Astrocyte of the hippocampus (primary cell): Measurements from ENCODE around the gene DHRS7B.
A peak's percentile ranks its signal among the peaks of the same experiment; 100 is the strongest.
"Not testable (repeated sequence)": the region's sequence is repeated elsewhere in the genome, so short reads cannot be mapped to it uniquely, and the experiment has no call there.

Experiments used
- DNase-seq: peaks from one replicate; pipeline ENCODE4 v3.0.0; 2011; ENCODE audit warnings: low read depth, low spot score

DHRS7B gene

GRCh38 chr17:21177401-21177800 is 50.6 kb downstream of the DHRS7B start:
- DNase-seq, result no peak

GRCh38 chr17:21177854-21178600 is 51.3 kb downstream of the DHRS7B start:
- no peak for DNase-seq

GRCh38 chr17:21183468-21183867 is 56.7 kb downstream of the DHRS7B start:
- no peak for DNase-seq

DNA sequence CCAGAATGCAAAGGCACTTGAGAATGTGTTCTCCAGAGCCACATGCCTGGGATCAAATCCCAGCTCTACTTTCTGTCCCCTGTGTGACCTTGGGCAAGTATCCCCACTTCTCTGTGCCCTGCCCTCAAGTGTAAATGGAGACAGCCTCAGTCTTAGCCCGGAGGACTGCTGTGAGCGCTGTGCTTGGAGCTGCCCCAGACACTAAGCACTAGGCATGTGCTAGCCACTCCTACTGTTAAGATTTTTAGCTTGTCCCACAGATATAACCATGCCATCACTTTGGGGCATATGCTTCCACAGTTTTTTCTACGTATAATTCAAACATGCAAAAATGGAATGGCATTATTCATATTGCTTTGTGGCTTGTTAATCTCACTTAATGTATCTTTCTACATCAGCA is 57.8 kb downstream of the DHRS7B start:
- no peak for DNase-seq

DNA sequence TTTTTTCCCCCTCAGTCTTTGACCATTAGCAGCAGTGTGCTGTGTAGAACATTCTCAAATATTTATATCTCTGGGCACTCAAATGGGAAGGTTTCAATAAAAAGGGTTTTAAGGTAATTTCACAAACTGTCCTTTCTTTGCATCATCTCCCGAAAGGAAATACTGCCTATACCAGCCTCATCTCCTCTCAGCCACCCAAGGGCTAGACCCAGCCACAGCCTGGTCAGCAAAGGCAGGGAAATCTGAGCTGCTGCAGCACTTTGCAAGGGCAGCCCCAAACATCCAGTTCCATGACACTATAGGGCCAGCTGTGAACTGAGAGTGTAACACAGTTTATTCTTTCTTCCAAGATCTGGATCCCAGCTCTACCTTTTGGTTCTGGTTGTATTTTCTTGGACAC is 58.3 kb downstream of the DHRS7B start:
- DNase-seq, result no peak

- DNase-seq, result no peak
Observed at GRCh38 chr17:21186399-21187187, 59.8 kb downstream of the DHRS7B start.

DNA sequence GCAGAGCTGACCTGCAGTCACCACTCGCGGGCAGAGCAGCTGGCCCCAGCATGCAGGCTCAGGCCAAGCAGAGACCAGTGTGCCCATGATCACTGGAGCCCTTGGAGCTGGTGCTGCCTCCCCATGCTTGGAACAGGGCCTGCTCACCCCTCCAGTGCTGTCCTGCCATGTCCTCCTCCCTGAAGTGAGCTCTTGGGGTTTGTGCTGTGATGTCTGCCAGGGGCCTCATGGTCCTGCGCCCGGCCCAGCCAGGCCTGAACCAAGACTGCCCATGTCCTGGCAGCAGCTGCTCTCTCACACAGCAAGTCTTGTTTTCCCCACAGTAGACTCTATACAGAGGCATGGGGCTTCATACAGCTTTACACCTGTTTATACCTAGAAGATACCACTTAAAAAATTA is 62.6 kb downstream of the DHRS7B start:
- DNase-seq, result no peak

DNA sequence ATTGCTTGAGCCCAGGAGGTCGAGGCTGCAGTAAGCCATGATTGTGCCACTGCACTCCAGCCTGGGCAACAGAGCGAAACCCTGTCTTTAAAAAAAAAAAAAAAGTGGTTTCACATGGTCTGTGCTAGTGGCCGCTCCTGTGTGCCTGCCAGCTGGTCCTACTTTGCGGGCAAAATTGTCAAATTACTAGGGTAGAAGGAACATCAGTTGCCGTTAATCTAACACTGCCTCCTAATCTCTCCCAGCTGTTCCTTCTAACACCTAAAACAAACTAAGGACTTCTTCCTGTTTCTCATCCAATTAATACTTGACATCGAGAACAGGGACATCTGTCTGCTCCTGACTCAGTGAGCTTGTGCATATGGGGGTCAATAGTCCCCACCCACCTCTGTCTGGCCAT is 63.3 kb downstream of the DHRS7B start:
- DNase-seq, result no peak

DNA sequence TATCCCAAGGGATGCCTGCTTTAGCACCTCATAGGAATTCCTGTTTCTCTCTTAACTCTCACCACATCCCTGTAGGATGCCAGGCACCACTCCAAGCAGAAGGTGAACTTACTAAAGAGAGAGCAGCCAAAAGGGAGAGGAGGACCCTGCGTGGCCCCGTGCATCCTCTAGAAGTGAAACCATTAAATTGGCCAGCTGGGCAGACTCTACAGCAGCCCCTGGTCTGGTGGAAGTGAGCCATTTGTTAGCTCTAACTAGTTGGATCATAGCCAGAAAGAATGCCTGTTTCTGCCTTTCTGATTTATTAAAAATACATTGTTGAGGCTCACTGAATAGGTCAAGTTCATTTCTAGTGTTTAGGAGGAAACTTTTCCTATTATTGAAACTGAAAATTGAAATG is 64.9 kb downstream of the DHRS7B start:
- DNase-seq, result no peak

- DNase-seq, result not testable (repeated sequence)
Observed at GRCh38 chr17:21192414-21192813, 65.7 kb downstream of the DHRS7B start.

DNA sequence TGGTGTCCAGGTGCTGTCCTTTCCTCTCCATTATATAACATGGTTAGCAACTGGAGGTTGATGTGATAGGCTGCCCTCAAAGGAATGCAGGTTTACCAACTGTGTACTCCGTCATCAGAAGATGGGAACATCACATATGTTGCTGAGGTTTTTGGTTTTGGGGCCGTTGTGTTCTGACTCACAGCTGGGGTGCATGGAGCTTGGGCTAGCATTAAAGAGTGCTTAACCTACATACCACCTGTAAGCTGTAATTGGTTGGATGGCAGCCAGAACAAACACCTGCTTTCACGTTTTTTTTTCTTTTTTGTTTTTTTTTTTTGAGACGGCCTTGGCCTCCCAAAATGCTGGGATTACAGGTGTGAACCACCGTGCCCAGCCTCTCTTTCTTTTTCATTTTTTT is 66.3 kb downstream of the DHRS7B start:
- no peak for DNase-seq

- no peak for DNase-seq
Observed at GRCh38 chr17:21194226-21194625, 67.5 kb downstream of the DHRS7B start.

- no peak for DNase-seq
Observed at GRCh38 chr17:21194703-21195102, 67.9 kb downstream of the DHRS7B start.

GRCh38 chr17:21196126-21196525 is 69.4 kb downstream of the DHRS7B start:
- DNase-seq, result no peak

DNA sequence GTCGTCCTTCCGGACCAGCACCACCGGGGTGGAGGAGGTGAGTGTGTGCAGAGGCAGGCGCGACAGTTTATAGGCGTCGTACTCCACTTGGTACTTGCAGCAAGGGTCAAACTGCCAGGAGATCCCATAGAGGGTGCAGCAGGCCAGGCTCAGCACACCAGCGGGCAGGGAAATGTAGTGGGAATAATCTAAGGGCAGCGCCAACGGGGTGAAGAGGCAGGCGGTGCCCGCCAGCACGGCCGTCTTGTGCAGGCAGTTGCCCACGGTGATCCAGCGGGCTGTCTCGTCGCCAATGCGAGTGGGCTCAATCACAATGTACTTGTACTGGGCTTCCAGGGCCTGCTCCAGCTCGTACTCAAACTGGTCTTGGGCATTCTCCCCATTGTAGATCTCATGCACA is 71.6 kb downstream of the DHRS7B start:
- no peak for DNase-seq

DNA sequence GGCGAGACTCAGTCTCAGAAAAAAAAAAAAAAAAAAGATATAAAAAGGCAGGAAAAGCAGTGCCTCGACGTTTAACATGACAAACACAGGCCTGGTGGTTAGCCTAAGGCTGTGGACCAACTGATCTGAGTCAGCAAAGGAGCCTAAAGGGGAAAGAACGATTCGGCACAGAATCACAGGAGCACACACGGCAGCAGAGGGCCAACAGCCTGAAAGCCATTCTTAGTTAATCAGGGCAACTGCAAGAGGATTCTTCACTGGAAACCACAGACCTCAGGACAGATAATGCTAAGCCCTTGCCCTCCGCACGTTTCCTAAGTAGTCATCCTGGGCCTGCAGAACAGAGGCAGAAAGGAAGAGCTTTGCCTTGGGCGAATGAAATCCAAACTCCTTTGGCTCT is 72.5 kb downstream of the DHRS7B start:
- DNase-seq, result peak; percentile 62

DNA sequence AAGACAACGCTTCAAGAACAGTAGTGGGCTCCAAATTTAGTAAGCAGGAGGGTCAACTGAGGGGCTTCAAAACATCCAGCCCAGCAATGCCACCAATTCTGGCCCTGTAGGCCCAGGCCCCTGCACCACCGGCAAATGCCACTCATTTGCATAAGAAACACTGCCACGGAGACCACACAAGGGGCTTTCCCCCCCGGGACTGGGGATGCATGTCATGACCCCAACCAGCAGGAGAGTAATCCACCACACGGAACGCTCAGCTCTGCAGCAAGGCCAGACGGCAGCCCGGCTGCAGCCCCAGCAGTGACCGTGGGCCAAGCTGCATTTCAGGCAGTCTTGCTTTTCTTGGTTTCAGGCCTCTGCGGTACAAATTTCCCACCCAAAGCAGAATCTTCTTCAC is 73.1 kb downstream of the DHRS7B start:
- DNase-seq, result no peak

DNA sequence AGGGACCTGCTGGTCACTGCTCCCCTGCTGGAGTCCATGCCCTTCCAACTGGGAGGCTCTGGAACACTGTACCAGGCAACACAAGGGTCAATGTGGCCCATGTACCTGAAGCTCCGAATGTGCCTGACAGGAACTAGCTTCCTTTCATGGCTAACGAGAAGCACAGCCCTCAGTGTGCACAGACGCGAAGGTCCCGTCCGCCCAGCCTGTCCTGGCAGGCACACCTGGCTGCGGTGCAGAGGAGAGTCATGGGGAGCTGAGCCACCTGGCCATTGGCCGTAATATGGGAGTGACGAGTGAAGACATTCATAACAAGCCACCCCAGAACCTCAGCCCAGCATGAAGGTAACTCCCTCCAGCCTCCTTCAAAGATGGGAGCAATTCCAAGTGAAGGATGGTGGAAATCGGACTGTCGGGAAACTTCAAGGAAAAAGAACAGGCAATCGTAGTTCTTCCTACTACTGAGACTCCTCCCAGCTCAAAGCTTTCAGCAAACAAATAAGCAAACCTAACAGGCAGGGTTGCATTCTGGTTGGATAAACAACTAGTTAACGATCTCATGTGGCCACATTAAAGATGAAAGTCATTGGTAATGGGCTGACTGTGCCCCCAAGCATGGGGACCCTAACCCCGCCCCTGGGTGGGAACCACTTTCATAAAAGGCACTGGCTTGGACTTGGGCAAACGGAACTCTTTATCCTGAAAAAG is 74.0 kb downstream of the DHRS7B start:
- DNase-seq, result no peak

DNA sequence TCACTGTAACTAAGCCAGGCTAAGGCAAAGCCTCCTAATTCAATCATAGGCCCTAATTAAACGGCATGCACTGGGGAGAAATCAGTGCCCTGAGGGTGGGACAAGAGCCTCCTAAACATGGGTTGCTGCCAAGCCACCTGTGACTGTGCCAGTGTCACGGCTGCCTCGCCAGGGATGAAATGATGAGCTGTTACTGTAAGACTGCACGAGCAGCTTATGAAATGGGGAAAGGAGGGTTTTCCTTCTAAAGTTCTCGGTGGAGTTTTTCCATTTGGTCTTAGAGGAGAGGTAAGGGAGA is 74.5 kb downstream of the DHRS7B start:
- DNase-seq, result peak; percentile 28

DNA sequence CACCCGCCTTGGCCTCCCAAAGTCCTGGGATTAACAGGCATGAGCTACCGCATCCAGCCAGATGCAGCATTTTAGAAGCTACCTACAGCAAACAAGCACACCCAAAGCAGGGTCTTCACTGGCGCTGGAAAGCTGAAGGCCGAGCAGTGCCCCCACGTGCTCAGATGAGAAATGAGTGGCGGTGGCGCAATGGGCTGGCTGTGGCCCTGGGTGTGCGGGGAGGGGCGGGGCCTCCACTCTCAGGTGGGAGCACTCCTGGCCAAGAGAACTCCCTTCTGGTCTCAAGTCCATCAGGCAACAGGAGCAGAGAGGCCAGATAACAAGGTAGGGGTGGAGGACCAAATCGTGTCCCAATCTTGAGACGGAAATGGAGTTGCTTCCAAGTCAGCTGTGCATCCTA is 75.1 kb downstream of the DHRS7B start:
- no peak for DNase-seq

DNA sequence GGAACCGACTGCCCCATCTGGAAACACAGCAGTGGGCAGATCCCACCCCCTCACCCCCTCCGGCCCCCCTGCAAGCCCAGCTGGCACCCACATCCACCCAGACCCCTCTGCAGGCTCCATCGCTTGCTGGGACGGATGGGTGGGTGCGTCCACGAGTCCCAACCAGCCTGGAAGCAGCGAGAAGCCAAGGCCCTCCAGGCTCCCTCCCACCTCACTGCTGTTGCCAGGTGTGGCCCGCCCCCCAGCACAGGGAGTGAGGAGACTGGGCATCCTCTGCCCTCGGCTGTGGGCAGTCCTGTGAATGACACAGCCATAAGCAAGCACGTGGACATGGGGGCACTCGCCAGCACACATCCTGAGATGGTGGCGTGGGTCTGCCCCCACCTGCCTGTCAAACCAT is 75.7 kb downstream of the DHRS7B start:
- no peak for DNase-seq

DNA sequence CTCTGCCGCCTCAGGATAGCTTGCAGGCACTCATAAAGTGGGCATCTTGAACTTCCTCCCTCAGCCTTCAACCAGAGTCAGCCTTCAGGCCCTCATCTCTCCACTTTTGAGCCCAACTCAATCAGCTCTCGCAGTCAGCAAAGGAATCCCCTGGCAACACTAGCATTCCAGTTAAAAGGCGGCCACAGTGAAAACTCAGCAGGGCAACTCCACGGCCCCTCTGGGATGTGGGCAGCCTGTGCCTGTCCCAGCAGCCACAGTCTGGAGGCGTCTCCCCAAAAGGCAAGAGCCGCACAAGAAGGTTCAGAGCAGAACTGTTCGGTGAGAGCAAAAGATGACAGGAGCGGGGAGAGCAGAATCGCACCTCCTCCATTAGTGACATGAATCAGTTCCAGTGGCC is 78.2 kb downstream of the DHRS7B start:
- no peak for DNase-seq

DNA sequence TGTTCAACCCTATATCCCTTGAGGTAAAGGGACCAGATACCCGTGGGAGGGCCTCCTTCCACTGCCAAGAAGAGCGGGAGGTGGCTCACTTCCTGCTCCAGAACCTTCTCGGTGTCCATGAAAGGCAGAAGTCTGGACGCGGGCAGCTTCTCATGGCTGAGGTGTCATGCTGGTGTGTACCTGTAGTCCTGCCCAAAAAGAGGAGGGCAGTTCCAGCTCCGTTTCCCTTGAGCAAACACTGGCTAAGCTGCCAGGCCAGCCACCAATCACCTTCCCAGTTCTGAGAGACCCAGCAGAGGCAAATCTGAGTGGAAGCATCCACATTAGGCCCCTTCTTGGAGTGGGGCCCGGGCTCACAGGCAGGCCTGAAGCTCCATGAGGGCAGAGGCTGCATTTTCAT is 81.6 kb downstream of the DHRS7B start:
- no peak for DNase-seq
